ENCODE measurements around the gene CRTC1. TPM values are rescaled to one million over a fixed set of nuclear protein-coding genes. Genes with fewer than 3 reads are reported as not detected.

CRTC1 gene, protein sequence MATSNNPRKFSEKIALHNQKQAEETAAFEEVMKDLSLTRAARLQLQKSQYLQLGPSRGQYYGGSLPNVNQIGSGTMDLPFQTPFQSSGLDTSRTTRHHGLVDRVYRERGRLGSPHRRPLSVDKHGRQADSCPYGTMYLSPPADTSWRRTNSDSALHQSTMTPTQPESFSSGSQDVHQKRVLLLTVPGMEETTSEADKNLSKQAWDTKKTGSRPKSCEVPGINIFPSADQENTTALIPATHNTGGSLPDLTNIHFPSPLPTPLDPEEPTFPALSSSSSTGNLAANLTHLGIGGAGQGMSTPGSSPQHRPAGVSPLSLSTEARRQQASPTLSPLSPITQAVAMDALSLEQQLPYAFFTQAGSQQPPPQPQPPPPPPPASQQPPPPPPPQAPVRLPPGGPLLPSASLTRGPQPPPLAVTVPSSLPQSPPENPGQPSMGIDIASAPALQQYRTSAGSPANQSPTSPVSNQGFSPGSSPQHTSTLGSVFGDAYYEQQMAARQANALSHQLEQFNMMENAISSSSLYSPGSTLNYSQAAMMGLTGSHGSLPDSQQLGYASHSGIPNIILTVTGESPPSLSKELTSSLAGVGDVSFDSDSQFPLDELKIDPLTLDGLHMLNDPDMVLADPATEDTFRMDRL
- total RNA-seq (ENCODE audit: low replicate concordance), result 1.1 and 2.4 TPM in 2 replicates

DNA sequence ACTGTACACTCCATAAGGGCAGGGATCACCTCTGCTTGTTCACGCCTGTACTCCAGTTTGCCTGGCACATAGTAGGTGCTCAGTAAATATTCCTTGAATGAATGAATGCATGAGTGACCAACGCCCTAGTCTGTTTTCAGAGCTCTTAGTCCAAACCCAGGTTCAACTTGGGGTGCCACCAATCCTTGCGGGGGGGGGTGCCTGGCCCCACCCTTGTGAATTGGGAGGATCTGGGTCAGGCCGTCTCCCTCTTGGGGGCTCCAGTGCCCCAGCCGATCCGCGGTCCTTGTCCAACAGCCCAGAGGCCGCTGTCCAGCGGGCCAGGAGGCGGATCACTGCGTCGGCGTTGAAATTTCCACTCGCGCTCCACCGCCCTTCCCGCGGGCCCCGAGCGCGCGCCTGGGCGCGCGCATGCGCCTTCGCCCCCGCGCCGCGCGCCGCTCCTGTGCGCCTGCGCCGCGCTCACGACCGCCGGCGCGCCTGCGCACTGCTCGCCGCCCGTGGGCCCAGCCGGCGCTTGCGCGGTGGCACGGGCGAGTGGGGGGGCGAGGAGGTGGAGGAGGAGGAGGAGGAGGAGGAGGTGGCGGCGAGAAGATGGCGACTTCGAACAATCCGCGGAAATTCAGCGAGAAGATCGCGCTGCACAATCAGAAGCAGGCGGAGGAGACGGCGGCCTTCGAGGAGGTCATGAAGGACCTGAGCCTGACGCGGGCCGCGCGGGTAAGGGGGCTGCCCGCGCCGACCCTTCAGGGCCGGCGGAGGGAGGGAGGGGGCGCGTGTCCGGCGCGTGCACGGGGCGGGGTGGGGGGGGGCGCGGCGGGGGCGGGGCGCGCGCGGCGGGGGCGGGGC lies at the start of gene CRTC1:
Gene CRTC1 (plus strand): TSS at position 572 of the 849 bp plus-strand sequence. CDS start 23 bp downstream, at position 595.
- peak within 1 kb of the TSS; percentile 84 for H3K4me3 ChIP-seq (ENCODE audit: low read depth, low read length)
- peak; percentile 79 for DNase-seq (ENCODE audit: low read depth)
- TF ChIP-seq, protein P1, sequence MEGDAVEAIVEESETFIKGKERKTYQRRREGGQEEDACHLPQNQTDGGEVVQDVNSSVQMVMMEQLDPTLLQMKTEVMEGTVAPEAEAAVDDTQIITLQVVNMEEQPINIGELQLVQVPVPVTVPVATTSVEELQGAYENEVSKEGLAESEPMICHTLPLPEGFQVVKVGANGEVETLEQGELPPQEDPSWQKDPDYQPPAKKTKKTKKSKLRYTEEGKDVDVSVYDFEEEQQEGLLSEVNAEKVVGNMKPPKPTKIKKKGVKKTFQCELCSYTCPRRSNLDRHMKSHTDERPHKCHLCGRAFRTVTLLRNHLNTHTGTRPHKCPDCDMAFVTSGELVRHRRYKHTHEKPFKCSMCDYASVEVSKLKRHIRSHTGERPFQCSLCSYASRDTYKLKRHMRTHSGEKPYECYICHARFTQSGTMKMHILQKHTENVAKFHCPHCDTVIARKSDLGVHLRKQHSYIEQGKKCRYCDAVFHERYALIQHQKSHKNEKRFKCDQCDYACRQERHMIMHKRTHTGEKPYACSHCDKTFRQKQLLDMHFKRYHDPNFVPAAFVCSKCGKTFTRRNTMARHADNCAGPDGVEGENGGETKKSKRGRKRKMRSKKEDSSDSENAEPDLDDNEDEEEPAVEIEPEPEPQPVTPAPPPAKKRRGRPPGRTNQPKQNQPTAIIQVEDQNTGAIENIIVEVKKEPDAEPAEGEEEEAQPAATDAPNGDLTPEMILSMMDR (IDR thresholded peaks at IDR 0.05; ENCODE audit: insufficient read depth, low read length), result no peak

DNA sequence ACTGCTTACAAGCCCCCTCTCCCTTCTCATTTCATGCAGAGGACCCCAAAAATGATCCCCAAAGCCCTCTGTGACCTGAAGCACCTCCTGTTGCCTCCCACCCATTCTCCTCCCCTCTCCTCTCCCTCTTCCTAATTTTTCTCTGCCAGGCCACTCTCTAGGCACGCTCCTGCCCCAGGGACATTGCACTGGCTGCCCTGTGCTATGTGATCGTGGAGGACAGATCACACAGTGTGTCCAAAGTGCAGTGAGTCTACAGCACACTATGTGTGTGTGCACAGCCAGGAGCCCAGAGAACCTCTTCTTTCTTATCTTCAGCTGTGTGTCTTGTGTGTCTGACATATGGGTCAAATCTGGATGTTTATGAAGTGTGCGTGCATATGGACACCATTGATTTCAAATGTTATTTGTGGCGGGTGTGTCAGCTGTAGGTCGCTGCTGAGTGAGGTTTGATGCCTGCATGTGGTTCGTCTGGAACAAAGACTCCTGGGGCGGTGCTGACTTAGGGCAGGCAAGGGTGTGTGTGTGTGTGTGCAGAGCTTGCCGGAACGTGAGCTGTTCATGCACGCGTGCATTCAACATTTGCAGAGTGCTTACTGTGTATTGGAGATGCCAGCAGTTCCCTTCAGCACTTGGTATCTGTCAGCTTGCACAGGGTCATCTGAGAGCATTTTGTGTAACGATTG lies 48.7 kb upstream of the CRTC1 start:
- no peak overlapping the region for H3K4me3 ChIP-seq (ENCODE audit: low read depth, low read length)
- peak; percentile 32 for DNase-seq (ENCODE audit: low read depth)
- TF ChIP-seq, protein P1 (IDR thresholded peaks at IDR 0.05; ENCODE audit: insufficient read depth, low read length), result no peak

DNA sequence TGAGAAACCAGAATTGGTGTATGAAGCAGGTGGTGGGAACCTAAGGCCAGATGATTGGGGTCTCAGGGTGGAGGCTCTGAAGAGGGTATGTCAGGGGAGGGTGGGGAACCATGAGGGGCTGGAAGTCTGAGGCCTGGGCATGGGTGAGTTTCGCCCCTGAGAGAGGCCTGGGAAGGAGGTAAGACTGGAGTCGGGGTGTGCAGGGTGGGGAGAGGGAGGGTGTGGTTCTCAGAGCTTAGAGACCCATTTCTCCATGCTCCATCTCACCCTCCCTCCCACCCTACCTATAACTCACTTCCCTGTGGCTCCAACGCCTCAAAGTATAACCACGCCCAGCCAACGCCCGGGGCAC lies 47.7 kb upstream of the CRTC1 start:
- DNase-seq (ENCODE audit: low read depth), result no peak
- H3K4me3 ChIP-seq (ENCODE audit: low read depth, low read length), result no peak overlapping the region
- TF ChIP-seq, protein P1 (IDR thresholded peaks at IDR 0.05; ENCODE audit: insufficient read depth, low read length), result no peak

DNA sequence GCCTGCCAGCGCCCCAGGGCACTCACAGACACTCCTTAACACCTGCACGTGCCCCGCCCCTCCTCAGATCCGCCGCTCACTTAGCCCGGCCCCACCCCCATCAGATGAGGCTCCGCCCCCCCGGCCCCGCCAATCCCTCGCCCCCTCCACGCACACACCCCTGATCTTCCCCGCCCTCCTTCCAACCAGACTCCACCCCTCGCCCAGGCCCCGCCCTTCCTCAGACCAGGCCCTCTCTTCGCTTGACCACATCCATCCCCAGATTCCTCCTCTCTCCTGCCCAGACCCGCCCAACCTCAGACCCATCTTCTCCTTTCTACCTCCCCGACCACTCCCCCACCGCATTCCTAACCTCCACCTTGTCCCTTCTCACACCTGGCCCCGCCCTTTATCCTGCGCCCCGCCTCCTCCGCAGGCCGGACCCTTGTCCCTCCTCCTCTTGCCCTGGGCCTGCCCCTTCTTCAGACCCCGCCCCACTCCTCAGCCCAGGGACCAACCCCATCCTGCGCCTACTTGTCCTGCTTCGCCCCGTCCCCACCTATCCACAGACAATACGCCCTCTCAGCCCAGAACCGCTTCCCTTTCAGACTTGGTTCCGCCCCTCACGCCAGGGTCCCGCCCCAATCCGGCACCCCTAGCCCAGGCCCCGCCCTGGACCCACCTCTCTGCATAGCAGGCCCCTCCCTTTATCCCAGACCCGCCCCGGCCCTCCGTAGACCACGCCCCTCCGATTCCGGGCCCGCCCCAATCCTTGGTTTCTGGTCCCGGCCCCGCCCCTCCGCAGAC lies 47.1 kb upstream of the CRTC1 start:
- peak overlapping the region; percentile 86 for H3K4me3 ChIP-seq (ENCODE audit: low read depth, low read length)
- TF ChIP-seq, protein P1 (IDR thresholded peaks at IDR 0.05; ENCODE audit: insufficient read depth, low read length), result no peak
- DNase-seq (ENCODE audit: low read depth), result peak; percentile 93

DNA sequence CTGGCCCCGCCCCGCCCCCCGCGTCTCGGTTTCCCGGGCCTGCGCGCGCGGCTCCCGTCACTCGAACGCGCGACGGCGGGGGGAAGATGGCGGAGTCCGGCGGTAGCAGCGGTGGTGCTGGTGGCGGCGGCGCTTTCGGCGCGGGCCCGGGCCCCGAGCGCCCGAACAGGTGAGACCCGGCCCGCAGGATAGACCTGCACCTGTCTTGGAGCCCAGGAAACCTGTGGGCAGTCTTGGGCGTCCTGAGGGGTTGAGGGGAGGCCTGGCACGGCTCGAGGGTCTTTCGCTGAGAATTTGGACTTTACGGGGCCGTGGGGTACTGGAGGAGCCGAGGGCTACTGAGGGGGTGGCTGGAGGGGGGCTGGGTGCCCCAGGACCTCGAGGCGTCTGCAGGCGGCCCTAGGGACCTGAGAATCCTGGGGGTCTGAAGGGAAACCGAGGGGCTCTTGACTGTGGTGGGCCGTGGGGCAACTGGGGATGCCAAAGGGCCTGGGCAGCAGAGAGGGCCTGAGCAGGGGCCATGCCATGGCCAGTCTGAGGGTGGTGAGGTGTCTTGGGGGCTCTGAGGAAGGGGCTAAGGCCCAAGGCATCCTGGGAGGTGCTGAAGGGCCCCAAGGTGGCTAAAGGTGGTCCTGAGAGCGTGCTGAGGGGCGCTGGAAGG lies 46.4 kb upstream of the CRTC1 start, which contains the start of gene KLHL26:
Gene KLHL26 (plus strand): TSS at position 60 of the 661 bp plus-strand sequence. CDS start 27 bp downstream, at position 87.
- TF ChIP-seq, protein P1 (IDR thresholded peaks at IDR 0.05; ENCODE audit: insufficient read depth, low read length), result no peak
- peak within 1 kb of the TSS; percentile 86 for H3K4me3 ChIP-seq (ENCODE audit: low read depth, low read length)
- DNase-seq (ENCODE audit: low read depth), result no peak

Measured in fibroblast of the aortic adventitia (primary cell).